ENCODE measurements around the gene SUSD3.

The SUSD3 gene

GRCh38 chr9:93033531-93033930 is 25.0 kb upstream of the SUSD3 start:
- Histone ChIP-seq H3K27me3 (ENCODE audit: control insufficient read depth, insufficient read depth, low read length) (no peaks in the 10 kb centered on the region), H3K4me1 (ENCODE audit: control insufficient read depth, insufficient read depth, low read length) (no peaks in the 10 kb centered on the region), H3K9ac (ENCODE audit: low read length) (no peak overlapping the region), H3K36me3 (ENCODE audit: control insufficient read depth, insufficient read depth, low read length) (no peaks in the 10 kb centered on the region), H3K27ac (ENCODE audit: low read depth, low read length) (no peak overlapping the region), H3K4me3 (ENCODE audit: low read length) (no peak overlapping the region)

GRCh38 chr9:93035106-93035660 is 23.3 kb upstream of the SUSD3 start:
- Histone ChIP-seq H3K27me3 (ENCODE audit: control insufficient read depth, insufficient read depth, low read length) (no peaks in the 10 kb centered on the region), H3K9ac (ENCODE audit: low read length) (no peak overlapping the region), H3K4me1 (ENCODE audit: control insufficient read depth, insufficient read depth, low read length) (no peaks in the 10 kb centered on the region), H3K4me3 (ENCODE audit: low read length) (no peak overlapping the region), H3K27ac (ENCODE audit: low read depth, low read length) (no peak overlapping the region), H3K36me3 (ENCODE audit: control insufficient read depth, insufficient read depth, low read length) (no peaks in the 10 kb centered on the region)

GRCh38 chr9:93035821-93036351 is 22.6 kb upstream of the SUSD3 start:
- Histone ChIP-seq H3K36me3 (ENCODE audit: control insufficient read depth, insufficient read depth, low read length) (no peaks in the 10 kb centered on the region), H3K4me1 (ENCODE audit: control insufficient read depth, insufficient read depth, low read length) (no peaks in the 10 kb centered on the region), H3K9ac (ENCODE audit: low read length) (no peak overlapping the region), H3K4me3 (ENCODE audit: low read length) (no peak overlapping the region), H3K27me3 (ENCODE audit: control insufficient read depth, insufficient read depth, low read length) (no peaks in the 10 kb centered on the region), H3K27ac (ENCODE audit: low read depth, low read length) (no peak overlapping the region)

GRCh38 chr9:93036887-93037475 is 21.5 kb upstream of the SUSD3 start:
- Histone ChIP-seq H3K4me3 (ENCODE audit: low read length) (no peak overlapping the region), H3K27me3 (ENCODE audit: control insufficient read depth, insufficient read depth, low read length) (no peaks in the 10 kb centered on the region), H3K9ac (ENCODE audit: low read length) (no peak overlapping the region), H3K4me1 (ENCODE audit: control insufficient read depth, insufficient read depth, low read length) (no peaks in the 10 kb centered on the region), H3K36me3 (ENCODE audit: control insufficient read depth, insufficient read depth, low read length) (no peaks in the 10 kb centered on the region), H3K27ac (ENCODE audit: low read depth, low read length) (no peak overlapping the region)

- Histone ChIP-seq H3K27ac (ENCODE audit: low read depth, low read length) (no peak overlapping the region), H3K4me1 (ENCODE audit: control insufficient read depth, insufficient read depth, low read length) (no peaks in the 10 kb centered on the region), H3K9ac (ENCODE audit: low read length) (no peak overlapping the region), H3K36me3 (ENCODE audit: control insufficient read depth, insufficient read depth, low read length) (no peaks in the 10 kb centered on the region), H3K27me3 (ENCODE audit: control insufficient read depth, insufficient read depth, low read length) (no peaks in the 10 kb centered on the region), H3K4me3 (ENCODE audit: low read length) (no peak overlapping the region)
These were observed 21.0 kb upstream of the SUSD3 start for GRCh38 chr9:93037476-93037971.

- Histone ChIP-seq H3K36me3 (ENCODE audit: control insufficient read depth, insufficient read depth, low read length) (no peaks in the 10 kb centered on the region), H3K27me3 (ENCODE audit: control insufficient read depth, insufficient read depth, low read length) (no peaks in the 10 kb centered on the region), H3K4me1 (ENCODE audit: control insufficient read depth, insufficient read depth, low read length) (no peaks in the 10 kb centered on the region), H3K4me3 (ENCODE audit: low read length) (no peak overlapping the region), H3K27ac (ENCODE audit: low read depth, low read length) (no peak overlapping the region), H3K9ac (ENCODE audit: low read length) (no peak overlapping the region)
These were observed 19.6 kb upstream of the SUSD3 start for GRCh38 chr9:93038918-93039317.

- H3K4me3 ChIP-seq (ENCODE audit: low read length): no peak overlapping the region
- no peak overlapping the region for H3K27ac ChIP-seq (ENCODE audit: low read depth, low read length)
- no peaks in the 10 kb centered on the region for H3K36me3 ChIP-seq (ENCODE audit: control insufficient read depth, insufficient read depth, low read length)
- no peaks in the 10 kb centered on the region for H3K4me1 ChIP-seq (ENCODE audit: control insufficient read depth, insufficient read depth, low read length)
- no peak overlapping the region for H3K9ac ChIP-seq (ENCODE audit: low read length)
- no peaks in the 10 kb centered on the region for H3K27me3 ChIP-seq (ENCODE audit: control insufficient read depth, insufficient read depth, low read length)
These were observed 19.0 kb upstream of the SUSD3 start for GRCh38 chr9:93039456-93039855.

GRCh38 chr9:93039976-93040375 is 18.5 kb upstream of the SUSD3 start:
- H3K9ac ChIP-seq (ENCODE audit: low read length): no peak overlapping the region
- no peaks in the 10 kb centered on the region for H3K4me1 ChIP-seq (ENCODE audit: control insufficient read depth, insufficient read depth, low read length)
- no peaks in the 10 kb centered on the region for H3K36me3 ChIP-seq (ENCODE audit: control insufficient read depth, insufficient read depth, low read length)
- H3K4me3 ChIP-seq (ENCODE audit: low read length): no peak overlapping the region
- H3K27ac ChIP-seq (ENCODE audit: low read depth, low read length): no peak overlapping the region
- H3K27me3 ChIP-seq (ENCODE audit: control insufficient read depth, insufficient read depth, low read length): no peaks in the 10 kb centered on the region

- Histone ChIP-seq H3K9ac (ENCODE audit: low read length) (no peak overlapping the region), H3K4me1 (ENCODE audit: control insufficient read depth, insufficient read depth, low read length) (no peaks in the 10 kb centered on the region), H3K4me3 (ENCODE audit: low read length) (no peak overlapping the region)
These were observed 18.1 kb upstream of the SUSD3 start for GRCh38 chr9:93040409-93040808.

GRCh38 chr9:93041108-93041802 is 17.2 kb upstream of the SUSD3 start:
- no peak overlapping the region for H3K4me3 ChIP-seq (ENCODE audit: low read length)
- H3K27me3 ChIP-seq (ENCODE audit: control insufficient read depth, insufficient read depth, low read length): no peaks in the 10 kb centered on the region
- no peak overlapping the region for H3K9ac ChIP-seq (ENCODE audit: low read length)
- no peaks in the 10 kb centered on the region for H3K36me3 ChIP-seq (ENCODE audit: control insufficient read depth, insufficient read depth, low read length)
- H3K27ac ChIP-seq (ENCODE audit: low read depth, low read length): no peak overlapping the region
- H3K4me1 ChIP-seq (ENCODE audit: control insufficient read depth, insufficient read depth, low read length): no peaks in the 10 kb centered on the region

More at GRCh38 chr9:93040409-93040808, 18.1 kb upstream of the SUSD3 start:
- no peak overlapping the region for H3K27ac ChIP-seq (ENCODE audit: low read depth, low read length)
- H3K27me3 ChIP-seq (ENCODE audit: control insufficient read depth, insufficient read depth, low read length): no peaks in the 10 kb centered on the region
- H3K36me3 ChIP-seq (ENCODE audit: control insufficient read depth, insufficient read depth, low read length): no peaks in the 10 kb centered on the region

GRCh38 chr9:93043122-93043521 is 15.4 kb upstream of the SUSD3 start:
- no peaks in the 10 kb centered on the region for H3K36me3 ChIP-seq (ENCODE audit: control insufficient read depth, insufficient read depth, low read length)
- H3K4me3 ChIP-seq (ENCODE audit: low read length): no peak overlapping the region
- H3K27ac ChIP-seq (ENCODE audit: low read depth, low read length): no peak overlapping the region
- H3K27me3 ChIP-seq (ENCODE audit: control insufficient read depth, insufficient read depth, low read length): no peaks in the 10 kb centered on the region
- no peaks in the 10 kb centered on the region for H3K4me1 ChIP-seq (ENCODE audit: control insufficient read depth, insufficient read depth, low read length)
- H3K9ac ChIP-seq (ENCODE audit: low read length): no peak overlapping the region

GRCh38 chr9:93045521-93045920 is 13.0 kb upstream of the SUSD3 start:
- Histone ChIP-seq H3K27me3 (ENCODE audit: control insufficient read depth, insufficient read depth, low read length) (no peaks in the 10 kb centered on the region), H3K36me3 (ENCODE audit: control insufficient read depth, insufficient read depth, low read length) (no peaks in the 10 kb centered on the region), H3K9ac (ENCODE audit: low read length) (no peak overlapping the region), H3K27ac (ENCODE audit: low read depth, low read length) (no peak overlapping the region), H3K4me3 (ENCODE audit: low read length) (no peak overlapping the region), H3K4me1 (ENCODE audit: control insufficient read depth, insufficient read depth, low read length) (no peaks in the 10 kb centered on the region)
